ENCODE data around the gene NPIPB2.
"Not testable (repeated sequence)": the region's sequence is repeated elsewhere in the genome, so short reads cannot be mapped to it uniquely, and the experiment has no call there.

The NPIPB2 gene

GRCh38 chr16:11941945-11942344, at the start of gene NPIPB2:
NPIPB2 (minus strand) TSS chr16:11942045; CDS start chr16:11942045, 0 bp downstream.
- not testable (repeated sequence) for H3K9ac ChIP-seq (ENCODE audit: low read length); H3K36me3 ChIP-seq (ENCODE audit: control insufficient read depth, insufficient read depth, low read length); H3K4me1 ChIP-seq (ENCODE audit: control insufficient read depth, insufficient read depth, low read length); H3K27ac ChIP-seq (ENCODE audit: low read depth, low read length); H3K27me3 ChIP-seq (ENCODE audit: control insufficient read depth, insufficient read depth, low read length); H3K4me3 ChIP-seq (ENCODE audit: low read length)

- H3K27me3 ChIP-seq (ENCODE audit: control insufficient read depth, insufficient read depth, low read length), result no peaks in the 10 kb centered on the region
- no peaks in the 10 kb centered on the region for H3K4me1 ChIP-seq (ENCODE audit: control insufficient read depth, insufficient read depth, low read length)
- no peak overlapping the region for H3K9ac ChIP-seq (ENCODE audit: low read length)
- no peak overlapping the region for H3K4me3 ChIP-seq (ENCODE audit: low read length)
- no peak overlapping the region for H3K27ac ChIP-seq (ENCODE audit: low read depth, low read length)
- H3K36me3 ChIP-seq (ENCODE audit: control insufficient read depth, insufficient read depth, low read length), result no peaks in the 10 kb centered on the region
These were observed 49.0 kb upstream of the NPIPB2 start for GRCh38 chr16:11990702-11991390.

- Histone ChIP-seq H3K36me3 (ENCODE audit: control insufficient read depth, insufficient read depth, low read length) (no peaks in the 10 kb centered on the region), H3K4me1 (ENCODE audit: control insufficient read depth, insufficient read depth, low read length) (no peaks in the 10 kb centered on the region), H3K9ac (ENCODE audit: low read length) (no peak overlapping the region), H3K27me3 (ENCODE audit: control insufficient read depth, insufficient read depth, low read length) (no peaks in the 10 kb centered on the region), H3K27ac (ENCODE audit: low read depth, low read length) (no peak overlapping the region), H3K4me3 (ENCODE audit: low read length) (no peak overlapping the region)
These were observed 46.6 kb upstream of the NPIPB2 start for GRCh38 chr16:11988258-11988978.

GRCh38 chr16:11986521-11987057, 44.7 kb upstream of the NPIPB2 start:
- H3K4me1 ChIP-seq (ENCODE audit: control insufficient read depth, insufficient read depth, low read length), result no peaks in the 10 kb centered on the region
- no peak overlapping the region for H3K27ac ChIP-seq (ENCODE audit: low read depth, low read length)
- no peak overlapping the region for H3K9ac ChIP-seq (ENCODE audit: low read length)
- H3K36me3 ChIP-seq (ENCODE audit: control insufficient read depth, insufficient read depth, low read length), result no peaks in the 10 kb centered on the region
- no peaks in the 10 kb centered on the region for H3K27me3 ChIP-seq (ENCODE audit: control insufficient read depth, insufficient read depth, low read length)
- H3K4me3 ChIP-seq (ENCODE audit: low read length), result no peak overlapping the region

- Histone ChIP-seq H3K27me3 (ENCODE audit: control insufficient read depth, insufficient read depth, low read length) (no peaks in the 10 kb centered on the region), H3K27ac (ENCODE audit: low read depth, low read length) (no peak overlapping the region), H3K36me3 (ENCODE audit: control insufficient read depth, insufficient read depth, low read length) (no peaks in the 10 kb centered on the region), H3K4me3 (ENCODE audit: low read length) (no peak overlapping the region), H3K4me1 (ENCODE audit: control insufficient read depth, insufficient read depth, low read length) (no peaks in the 10 kb centered on the region), H3K9ac (ENCODE audit: low read length) (no peak overlapping the region)
These were observed 43.4 kb upstream of the NPIPB2 start for GRCh38 chr16:11985250-11985649.

- H3K27me3 ChIP-seq (ENCODE audit: control insufficient read depth, insufficient read depth, low read length), result no peaks in the 10 kb centered on the region
- H3K27ac ChIP-seq (ENCODE audit: low read depth, low read length), result no peak overlapping the region
- no peaks in the 10 kb centered on the region for H3K36me3 ChIP-seq (ENCODE audit: control insufficient read depth, insufficient read depth, low read length)
- H3K4me1 ChIP-seq (ENCODE audit: control insufficient read depth, insufficient read depth, low read length), result peaks cover 9% of the 10 kb centered on the region
- no peak overlapping the region for H3K9ac ChIP-seq (ENCODE audit: low read length)
- H3K4me3 ChIP-seq (ENCODE audit: low read length), result no peak overlapping the region
These were observed 38.4 kb upstream of the NPIPB2 start for GRCh38 chr16:11980136-11980844.

GRCh38 chr16:11979013-11979672, 37.3 kb upstream of the NPIPB2 start:
- H3K4me3 ChIP-seq (ENCODE audit: low read length), result no peak overlapping the region
- H3K9ac ChIP-seq (ENCODE audit: low read length), result no peak overlapping the region
- peaks cover 9% of the 10 kb centered on the region for H3K4me1 ChIP-seq (ENCODE audit: control insufficient read depth, insufficient read depth, low read length)
- H3K27ac ChIP-seq (ENCODE audit: low read depth, low read length), result no peak overlapping the region
- no peaks in the 10 kb centered on the region for H3K36me3 ChIP-seq (ENCODE audit: control insufficient read depth, insufficient read depth, low read length)
- no peaks in the 10 kb centered on the region for H3K27me3 ChIP-seq (ENCODE audit: control insufficient read depth, insufficient read depth, low read length)

- H3K27ac ChIP-seq (ENCODE audit: low read depth, low read length), result peak overlapping the region; percentile 48
- no peaks in the 10 kb centered on the region for H3K36me3 ChIP-seq (ENCODE audit: control insufficient read depth, insufficient read depth, low read length)
- no peak overlapping the region for H3K4me3 ChIP-seq (ENCODE audit: low read length)
- peak overlapping the region; percentile 21 for H3K9ac ChIP-seq (ENCODE audit: low read length)
- H3K27me3 ChIP-seq (ENCODE audit: control insufficient read depth, insufficient read depth, low read length), result no peaks in the 10 kb centered on the region
- H3K4me1 ChIP-seq (ENCODE audit: control insufficient read depth, insufficient read depth, low read length), result peaks cover 9% of the 10 kb centered on the region
These were observed 36.2 kb upstream of the NPIPB2 start for GRCh38 chr16:11978080-11978479.

GRCh38 chr16:11977376-11978041, 35.7 kb upstream of the NPIPB2 start:
- Histone ChIP-seq H3K4me3 (ENCODE audit: low read length) (peak overlapping the region; percentile 98), H3K9ac (ENCODE audit: low read length) (peak overlapping the region; percentile 78), H3K36me3 (ENCODE audit: control insufficient read depth, insufficient read depth, low read length) (no peaks in the 10 kb centered on the region), H3K27me3 (ENCODE audit: control insufficient read depth, insufficient read depth, low read length) (no peaks in the 10 kb centered on the region), H3K4me1 (ENCODE audit: control insufficient read depth, insufficient read depth, low read length) (peaks cover 9% of the 10 kb centered on the region), H3K27ac (ENCODE audit: low read depth, low read length) (peak overlapping the region; percentile 48)

- Histone ChIP-seq H3K27me3 (ENCODE audit: control insufficient read depth, insufficient read depth, low read length) (no peaks in the 10 kb centered on the region), H3K4me1 (ENCODE audit: control insufficient read depth, insufficient read depth, low read length) (peaks cover 9% of the 10 kb centered on the region), H3K9ac (ENCODE audit: low read length) (peak overlapping the region; percentile 78), H3K27ac (ENCODE audit: low read depth, low read length) (peak overlapping the region; percentile 48), H3K4me3 (ENCODE audit: low read length) (peak overlapping the region; percentile 98), H3K36me3 (ENCODE audit: control insufficient read depth, insufficient read depth, low read length) (no peaks in the 10 kb centered on the region)
These were observed 35.1 kb upstream of the NPIPB2 start for GRCh38 chr16:11976850-11977375.

- Histone ChIP-seq H3K27me3 (ENCODE audit: control insufficient read depth, insufficient read depth, low read length) (no peaks in the 10 kb centered on the region), H3K36me3 (ENCODE audit: control insufficient read depth, insufficient read depth, low read length) (no peaks in the 10 kb centered on the region), H3K27ac (ENCODE audit: low read depth, low read length) (no peak overlapping the region), H3K4me3 (ENCODE audit: low read length) (no peak overlapping the region), H3K4me1 (ENCODE audit: control insufficient read depth, insufficient read depth, low read length) (peaks cover 5% of the 10 kb centered on the region), H3K9ac (ENCODE audit: low read length) (no peak overlapping the region)
These were observed 31.2 kb upstream of the NPIPB2 start for GRCh38 chr16:11973070-11973469.

All from rectal smooth muscle tissue (tissue), 1 donor.